Measurements from ENCODE around the gene VPS11. TPM values are rescaled to one million over a fixed set of nuclear protein-coding genes. Genes with fewer than 3 reads are reported as not detected.

Gene VPS11
- total and polyA plus RNA-seq, 8 donors, result 30.5 to 61.2 (median 55.2) TPM

DNA sequence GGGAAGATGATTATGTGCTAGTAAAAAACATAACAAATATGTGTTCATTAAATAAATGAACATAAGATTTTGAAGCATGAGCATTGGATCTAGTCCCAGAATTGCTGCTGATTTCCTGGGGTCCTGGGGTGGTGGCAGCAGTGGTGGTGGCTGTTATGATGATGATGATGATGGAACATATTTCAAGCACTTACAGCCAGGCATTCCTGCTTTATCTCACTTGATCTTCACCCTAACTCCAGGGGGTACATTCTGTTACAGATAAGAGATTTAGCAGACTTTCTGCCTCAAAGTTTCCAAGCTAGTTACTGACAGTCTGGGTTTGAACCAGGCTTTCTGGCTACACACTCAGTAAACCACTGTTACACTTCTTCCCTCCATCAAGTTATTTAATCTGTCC, 43.9 kb upstream of the VPS11 start:
- TF ChIP-seq, protein P1, sequence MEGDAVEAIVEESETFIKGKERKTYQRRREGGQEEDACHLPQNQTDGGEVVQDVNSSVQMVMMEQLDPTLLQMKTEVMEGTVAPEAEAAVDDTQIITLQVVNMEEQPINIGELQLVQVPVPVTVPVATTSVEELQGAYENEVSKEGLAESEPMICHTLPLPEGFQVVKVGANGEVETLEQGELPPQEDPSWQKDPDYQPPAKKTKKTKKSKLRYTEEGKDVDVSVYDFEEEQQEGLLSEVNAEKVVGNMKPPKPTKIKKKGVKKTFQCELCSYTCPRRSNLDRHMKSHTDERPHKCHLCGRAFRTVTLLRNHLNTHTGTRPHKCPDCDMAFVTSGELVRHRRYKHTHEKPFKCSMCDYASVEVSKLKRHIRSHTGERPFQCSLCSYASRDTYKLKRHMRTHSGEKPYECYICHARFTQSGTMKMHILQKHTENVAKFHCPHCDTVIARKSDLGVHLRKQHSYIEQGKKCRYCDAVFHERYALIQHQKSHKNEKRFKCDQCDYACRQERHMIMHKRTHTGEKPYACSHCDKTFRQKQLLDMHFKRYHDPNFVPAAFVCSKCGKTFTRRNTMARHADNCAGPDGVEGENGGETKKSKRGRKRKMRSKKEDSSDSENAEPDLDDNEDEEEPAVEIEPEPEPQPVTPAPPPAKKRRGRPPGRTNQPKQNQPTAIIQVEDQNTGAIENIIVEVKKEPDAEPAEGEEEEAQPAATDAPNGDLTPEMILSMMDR (IDR thresholded peaks at IDR 0.05), result no peak
- peaks cover 12 to 49% of the 10 kb centered on the region in 2 donors for H3K4me1 ChIP-seq
- H3K36me3 ChIP-seq, result peaks cover 0 to 59% of the 10 kb centered on the region in 2 donors
- H3K27ac ChIP-seq, result peak overlapping the region in 1 of 2 donors; percentile 46
- H3K27me3 ChIP-seq, result no peaks in the 10 kb centered on the region
- intact Hi-C loops (cut with DNase I), result no loop called here
- no peak for DNase-seq
- H3K9me3 ChIP-seq, result no peaks in the 10 kb centered on the region
- no peak for ATAC-seq
- H3K4me3 ChIP-seq, result no peak overlapping the region

DNA sequence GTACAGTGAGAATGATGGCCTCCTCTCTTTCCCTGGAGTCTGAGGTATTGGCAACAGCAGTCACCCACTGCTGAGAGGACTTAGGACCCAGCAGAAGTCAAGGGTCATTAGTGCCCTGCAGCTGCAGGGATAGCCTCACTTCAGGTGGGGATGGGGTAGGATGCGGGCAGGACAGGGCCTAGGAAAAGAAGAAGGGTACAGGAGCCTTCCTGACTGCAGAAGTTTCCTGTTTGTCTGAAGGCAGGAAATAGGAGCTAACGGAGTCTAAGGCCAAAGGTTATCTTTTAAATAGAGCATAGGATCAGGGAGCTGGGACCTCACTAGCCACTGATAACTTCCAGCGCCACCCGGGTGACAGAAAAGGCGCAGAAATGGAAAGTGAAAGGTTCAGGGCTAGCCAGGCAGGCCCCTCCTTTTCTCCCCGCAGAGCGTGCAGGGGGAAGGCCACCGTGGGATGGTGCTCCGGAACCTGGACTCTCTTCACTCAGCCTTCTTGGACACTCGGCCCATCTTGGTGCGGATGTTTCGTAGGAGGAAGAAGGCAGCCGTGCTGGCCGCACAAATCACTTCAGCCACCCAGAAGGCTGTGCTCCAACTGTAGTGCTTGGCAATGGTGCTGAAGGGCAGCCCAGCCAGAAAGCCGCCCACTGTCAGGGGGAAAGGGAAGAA, 43.1 kb upstream of the VPS11 start:
- ATAC-seq (no peak), DNase-seq (no peak)
- TF ChIP-seq, protein P1 (IDR thresholded peaks at IDR 0.05), result no peak
- Histone ChIP-seq H3K27me3 (no peaks in the 10 kb centered on the region), H3K9me3 (no peaks in the 10 kb centered on the region), H3K4me3 (no peak overlapping the region), H3K4me1 (peaks cover 19 to 53% of the 10 kb centered on the region in 2 donors), H3K27ac (peak overlapping the region in 1 of 2 donors; percentile 46), H3K36me3 (peaks cover 0 to 59% of the 10 kb centered on the region in 2 donors)
- intact Hi-C loops (cut with DNase I), result no loop called here

DNA sequence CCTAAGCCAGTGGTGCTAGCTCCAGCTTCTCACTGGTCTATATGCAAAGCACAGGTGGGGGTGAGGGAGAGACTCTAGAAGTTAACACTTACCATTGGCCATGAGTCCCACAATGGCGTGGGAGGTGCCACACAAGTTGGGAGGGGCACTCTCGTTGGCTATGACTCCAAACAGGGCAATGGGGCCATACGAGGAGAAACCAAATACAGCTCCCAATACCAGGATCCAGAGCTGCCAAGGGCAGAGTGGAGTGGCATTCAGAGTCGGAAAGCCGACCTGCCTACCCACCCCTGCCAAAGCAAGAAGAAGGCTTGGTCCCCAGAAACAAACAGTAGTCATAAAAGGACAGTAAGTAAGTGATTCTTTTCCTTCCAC, 42.5 kb upstream of the VPS11 start:
- peak overlapping the region in 1 of 2 donors; percentile 46 for H3K27ac ChIP-seq
- intact Hi-C loops (cut with DNase I), result no loop called here
- ATAC-seq (no peak), DNase-seq (no peak)
- TF ChIP-seq, protein P1 (IDR thresholded peaks at IDR 0.05), result no peak
- no peaks in the 10 kb centered on the region for H3K9me3 ChIP-seq
- no peak overlapping the region for H3K4me3 ChIP-seq
- peaks cover 17 to 53% of the 10 kb centered on the region in 2 donors for H3K4me1 ChIP-seq
- no peaks in the 10 kb centered on the region for H3K27me3 ChIP-seq
- peaks cover 0 to 59% of the 10 kb centered on the region in 2 donors for H3K36me3 ChIP-seq

DNA sequence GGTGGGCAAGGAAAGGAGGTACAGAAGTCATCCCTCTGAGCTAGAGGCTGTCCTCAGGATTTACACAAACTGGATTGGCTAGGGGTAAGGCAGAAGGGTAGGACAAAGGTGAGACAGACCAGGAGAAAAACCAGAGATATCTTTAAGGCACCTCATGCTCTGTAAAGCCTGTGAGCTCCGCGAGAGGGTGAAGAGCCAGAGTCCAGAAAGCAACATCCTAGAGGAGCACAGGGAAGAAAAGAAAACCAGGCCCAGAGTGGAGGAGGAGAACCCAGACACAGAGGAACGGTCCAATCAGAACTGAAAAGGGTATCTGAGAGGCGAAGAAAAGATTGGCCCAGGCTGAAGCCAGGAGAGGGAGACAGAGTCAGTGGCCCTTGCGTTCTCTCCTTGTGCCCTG, 42.1 kb upstream of the VPS11 start:
- no peaks in the 10 kb centered on the region for H3K27me3 ChIP-seq
- no peak for DNase-seq
- TF ChIP-seq, protein P1 (IDR thresholded peaks at IDR 0.05), result no peak
- H3K4me1 ChIP-seq, result peaks cover 15 to 51% of the 10 kb centered on the region in 2 donors
- ATAC-seq, result no peak
- H3K27ac ChIP-seq, result peak overlapping the region in 1 of 2 donors; percentile 46
- intact Hi-C loops (cut with DNase I), result no loop called here
- H3K9me3 ChIP-seq, result no peaks in the 10 kb centered on the region
- no peak overlapping the region for H3K4me3 ChIP-seq
- H3K36me3 ChIP-seq, result peaks cover 0 to 59% of the 10 kb centered on the region in 2 donors

DNA sequence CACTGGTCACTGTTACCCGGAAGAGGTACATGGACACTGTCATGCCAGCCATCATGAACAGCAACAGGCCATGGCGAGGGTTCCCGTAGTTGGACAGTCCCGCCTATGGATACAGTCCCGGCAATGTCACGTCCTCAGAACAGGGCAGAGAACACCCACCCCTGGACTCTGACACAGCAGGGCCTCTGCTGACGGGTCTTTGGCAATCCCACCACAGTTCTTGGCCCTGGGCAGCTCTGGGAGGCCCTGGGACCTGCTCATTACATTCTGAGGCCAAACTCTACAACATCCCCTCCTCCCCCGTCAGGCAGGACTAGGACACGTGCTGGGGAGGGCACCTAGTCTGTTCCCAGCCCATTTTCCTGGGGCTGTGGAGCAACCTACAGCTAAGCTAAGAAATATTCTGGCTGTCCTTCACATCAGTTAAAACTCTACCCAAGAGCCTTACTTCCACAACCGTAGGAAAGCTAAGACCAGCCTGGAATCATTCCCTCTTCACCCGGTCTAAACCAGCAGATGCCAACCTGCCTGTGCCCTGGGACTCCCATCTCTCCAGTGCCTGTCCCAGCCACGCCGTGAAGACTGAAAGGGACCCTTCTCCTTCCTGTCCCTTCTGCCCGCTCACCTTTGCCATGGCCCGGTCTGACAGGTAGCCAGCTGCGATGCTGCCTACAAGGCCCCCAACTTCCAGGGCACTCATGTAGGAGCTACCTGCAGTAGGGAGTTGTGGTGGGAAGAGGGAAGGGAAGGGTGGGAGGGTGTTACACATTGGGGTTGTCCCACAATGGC, 41.4 kb upstream of the VPS11 start:
- ATAC-seq, result no peak
- TF ChIP-seq, protein P1 (IDR thresholded peaks at IDR 0.05), result no peak
- peak overlapping the region in 1 of 2 donors; percentile 46 for H3K27ac ChIP-seq
- intact Hi-C loops (cut with DNase I), result no loop called here
- peaks cover 0 to 59% of the 10 kb centered on the region in 2 donors for H3K36me3 ChIP-seq
- no peak overlapping the region for H3K4me3 ChIP-seq
- H3K9me3 ChIP-seq, result no peaks in the 10 kb centered on the region
- no peaks in the 10 kb centered on the region for H3K27me3 ChIP-seq
- peaks cover 15 to 49% of the 10 kb centered on the region in 2 donors for H3K4me1 ChIP-seq
- DNase-seq, result no peak

Data from left lung (tissue), 10 donors.